ENCODE data around the gene SRC.
A peak's percentile ranks its signal among the peaks of the same experiment; 100 is the strongest.

SRC gene

GRCh38 chr20:37315021-37315451, 30.9 kb upstream of the SRC start:
- no peak for DNase-seq (ENCODE audit: low read depth in 2 of 2)

GRCh38 chr20:37315452-37316110, 30.4 kb upstream of the SRC start:
- DNase-seq (ENCODE audit: low read depth in 2 of 2) = no peak

- DNase-seq (ENCODE audit: low read depth in 2 of 2) = no peak
These were observed 29.7 kb upstream of the SRC start for GRCh38 chr20:37316116-37316774.

- DNase-seq (ENCODE audit: low read depth in 2 of 2) = no peak
These were observed 29.2 kb upstream of the SRC start for GRCh38 chr20:37316775-37317170.

GRCh38 chr20:37317316-37317715, 28.6 kb upstream of the SRC start:
- no peak for DNase-seq (ENCODE audit: low read depth in 2 of 2)

GRCh38 chr20:37317994-37318640, 27.8 kb upstream of the SRC start:
- no peak for DNase-seq (ENCODE audit: low read depth in 2 of 2)

GRCh38 chr20:37319151-37319671, 26.7 kb upstream of the SRC start:
- DNase-seq (ENCODE audit: low read depth in 2 of 2) = peak; percentile 50 to 54

- peak; percentile 84 to 85 for DNase-seq (ENCODE audit: low read depth in 2 of 2)
These were observed 22.0 kb upstream of the SRC start for GRCh38 chr20:37323985-37324384.

- no peak for DNase-seq (ENCODE audit: low read depth in 2 of 2)
These were observed 20.7 kb upstream of the SRC start for GRCh38 chr20:37325206-37325605.

GRCh38 chr20:37326666-37327065, 19.3 kb upstream of the SRC start:
- no peak for DNase-seq (ENCODE audit: low read depth in 2 of 2)

GRCh38 chr20:37327748-37328147, 18.2 kb upstream of the SRC start:
- DNase-seq (ENCODE audit: low read depth in 2 of 2) = peak; percentile 52 to 58

GRCh38 chr20:37328149-37328945, 17.6 kb upstream of the SRC start:
- no peak for DNase-seq (ENCODE audit: low read depth in 2 of 2)

GRCh38 chr20:37329481-37330165, 16.3 kb upstream of the SRC start:
- DNase-seq (ENCODE audit: low read depth in 2 of 2) = no peak

GRCh38 chr20:37330316-37330715, 15.6 kb upstream of the SRC start:
- DNase-seq (ENCODE audit: low read depth in 2 of 2) = no peak

GRCh38 chr20:37331060-37331857, 14.7 kb upstream of the SRC start:
- no peak for DNase-seq (ENCODE audit: low read depth in 2 of 2)

- no peak for DNase-seq (ENCODE audit: low read depth in 2 of 2)
These were observed 12.7 kb upstream of the SRC start for GRCh38 chr20:37333130-37333847.

GRCh38 chr20:37333848-37334318, 12.1 kb upstream of the SRC start:
- DNase-seq (ENCODE audit: low read depth in 2 of 2) = no peak

GRCh38 chr20:37334450-37334849, 11.5 kb upstream of the SRC start:
- DNase-seq (ENCODE audit: low read depth in 2 of 2) = no peak

GRCh38 chr20:37335642-37336368, 10.1 kb upstream of the SRC start:
- DNase-seq (ENCODE audit: low read depth in 2 of 2) = no peak
